SK-N-MC (cell line): ENCODE data around the gene ABCD4.

Experiments
- EZH2 ChIP-seq: fragments of 200-600 bp; sonication (generic); IDR thresholded peaks from one replicate; pipeline ENCODE4 v1.6.1; 2017; ENCODE audit warnings: antibody characterized with exemption
- FOXP2 ChIP-seq: optimal IDR thresholded peaks from 2 replicates; pipeline ENCODE3; 2011; ENCODE audit warnings: mild to moderate bottlenecking, moderate library complexity; ENCODE audit not compliant: insufficient read depth; ENCODE audit errors: extremely low read length, control extremely low read depth
- POLR2AphosphoS5 ChIP-seq: IDR thresholded peaks from 2 replicates; pipeline ENCODE4 v1.6.1; 2012; ENCODE audit warnings: mild to moderate bottlenecking, low read depth, low read length, borderline replicate concordance

- TF ChIP-seq EZH2 (no peak), POLR2AphosphoS5 (no peak), FOXP2 (no peak)
Measured at GRCh38 chr14:74348735-74349463, 46.2 kb upstream of the ABCD4 start.
